Measurements from ENCODE around the gene EEF2K.

EEF2K gene

DNA sequence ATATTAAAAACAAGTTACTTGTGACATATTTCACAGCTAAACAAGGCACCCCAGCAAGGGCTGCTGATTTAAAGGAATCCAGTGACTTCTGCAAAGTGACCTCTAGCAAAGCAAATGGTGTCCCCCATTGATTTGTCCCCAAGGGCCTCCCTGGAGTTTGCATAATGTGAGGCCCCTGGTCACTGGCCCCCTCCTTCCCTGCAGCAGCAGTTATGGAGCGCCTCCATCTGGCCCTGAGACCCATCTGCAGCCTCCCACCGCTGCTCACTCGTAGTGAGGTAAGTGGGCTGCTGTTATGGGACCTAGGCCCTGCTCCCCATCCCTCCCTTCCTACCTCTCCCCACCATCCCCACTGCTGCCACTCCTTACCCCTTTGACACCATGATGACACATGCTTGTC is 19.6 kb upstream of the EEF2K start:
- H4K20me1 ChIP-seq (ENCODE audit: insufficient read depth, low read length, poor library complexity, severe bottlenecking) = no peaks in the 10 kb centered on the region
- H3F3A ChIP-seq (ENCODE audit: low read depth) = 0 out of 2 replicates have a peak, but pooled peaks cover 2% of the 10 kb centered on the region
- no peak overlapping the region for H3K9ac ChIP-seq (ENCODE audit: low read depth, low read length, poor library complexity, severe bottlenecking)
- H3K9me2 ChIP-seq (replicated peaks; ENCODE audit: low read depth, low read length) = no peaks in the 10 kb centered on the region
- TF ChIP-seq EZH2phosphoT487 (IDR thresholded peaks at IDR 0.05; ENCODE audit: borderline replicate concordance) = no peak
- TF ChIP-seq, protein P1, sequence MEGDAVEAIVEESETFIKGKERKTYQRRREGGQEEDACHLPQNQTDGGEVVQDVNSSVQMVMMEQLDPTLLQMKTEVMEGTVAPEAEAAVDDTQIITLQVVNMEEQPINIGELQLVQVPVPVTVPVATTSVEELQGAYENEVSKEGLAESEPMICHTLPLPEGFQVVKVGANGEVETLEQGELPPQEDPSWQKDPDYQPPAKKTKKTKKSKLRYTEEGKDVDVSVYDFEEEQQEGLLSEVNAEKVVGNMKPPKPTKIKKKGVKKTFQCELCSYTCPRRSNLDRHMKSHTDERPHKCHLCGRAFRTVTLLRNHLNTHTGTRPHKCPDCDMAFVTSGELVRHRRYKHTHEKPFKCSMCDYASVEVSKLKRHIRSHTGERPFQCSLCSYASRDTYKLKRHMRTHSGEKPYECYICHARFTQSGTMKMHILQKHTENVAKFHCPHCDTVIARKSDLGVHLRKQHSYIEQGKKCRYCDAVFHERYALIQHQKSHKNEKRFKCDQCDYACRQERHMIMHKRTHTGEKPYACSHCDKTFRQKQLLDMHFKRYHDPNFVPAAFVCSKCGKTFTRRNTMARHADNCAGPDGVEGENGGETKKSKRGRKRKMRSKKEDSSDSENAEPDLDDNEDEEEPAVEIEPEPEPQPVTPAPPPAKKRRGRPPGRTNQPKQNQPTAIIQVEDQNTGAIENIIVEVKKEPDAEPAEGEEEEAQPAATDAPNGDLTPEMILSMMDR (conservative IDR thresholded peaks at IDR 0.05; ENCODE audit: low read length) = peak; percentile 72
- no peaks in the 10 kb centered on the region for H3K36me3 ChIP-seq (ENCODE audit: insufficient read depth, low read length)
- no peak overlapping the region for H3K4me2 ChIP-seq (ENCODE audit: low read depth, low read length, poor library complexity, severe bottlenecking)
- H3K9me3 ChIP-seq (ENCODE audit: insufficient read depth, low read depth, low read length) = no peaks in the 10 kb centered on the region
- peaks cover 20% of the 10 kb centered on the region for H3K4me1 ChIP-seq (ENCODE audit: insufficient read depth, low read length, poor library complexity, severe bottlenecking)
- no peak overlapping the region for H2AFZ ChIP-seq (ENCODE audit: low read length)
- no peaks in the 10 kb centered on the region for H3K27me3 ChIP-seq (ENCODE audit: insufficient read depth, low read length, poor library complexity, severe bottlenecking)
- H3K79me2 ChIP-seq (ENCODE audit: insufficient read depth, low read length) = no peaks in the 10 kb centered on the region
- no peak overlapping the region for H3K4me3 ChIP-seq (ENCODE audit: low read length, poor library complexity, severe bottlenecking)

DNA sequence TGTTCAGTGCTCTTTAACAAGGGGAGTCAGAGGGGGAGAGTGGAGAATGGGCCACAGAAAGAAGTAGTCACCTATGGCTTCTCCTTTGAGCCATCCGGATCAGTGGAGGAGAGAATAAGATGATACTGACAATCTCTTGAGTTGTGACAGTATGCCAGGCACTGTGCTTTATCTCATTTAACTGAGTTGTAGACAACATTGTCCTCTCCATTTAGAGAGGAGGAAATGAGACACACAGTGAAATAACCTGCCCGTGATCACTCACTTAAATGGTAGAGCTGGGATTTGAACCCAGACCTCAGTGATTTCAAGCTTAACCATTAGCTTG is 17.8 kb upstream of the EEF2K start:
- no peaks in the 10 kb centered on the region for H3K9me3 ChIP-seq (ENCODE audit: insufficient read depth, low read depth, low read length)
- no peaks in the 10 kb centered on the region for H4K20me1 ChIP-seq (ENCODE audit: insufficient read depth, low read length, poor library complexity, severe bottlenecking)
- no peaks in the 10 kb centered on the region for H3K36me3 ChIP-seq (ENCODE audit: insufficient read depth, low read length)
- no peaks in the 10 kb centered on the region for H3K9me2 ChIP-seq (replicated peaks; ENCODE audit: low read depth, low read length)
- H3K4me3 ChIP-seq (ENCODE audit: low read length, poor library complexity, severe bottlenecking) = no peak overlapping the region
- no peaks in the 10 kb centered on the region for H3K79me2 ChIP-seq (ENCODE audit: insufficient read depth, low read length)
- H2AFZ ChIP-seq (ENCODE audit: low read length) = no peak overlapping the region
- peak overlapping the region; percentile 97 for H3K4me2 ChIP-seq (ENCODE audit: low read depth, low read length, poor library complexity, severe bottlenecking)
- H3K27me3 ChIP-seq (ENCODE audit: insufficient read depth, low read length, poor library complexity, severe bottlenecking) = no peaks in the 10 kb centered on the region
- H3F3A ChIP-seq (ENCODE audit: low read depth) = 0 out of 2 replicates have a peak, but pooled peaks cover 6% of the 10 kb centered on the region
- peaks cover 35% of the 10 kb centered on the region for H3K4me1 ChIP-seq (ENCODE audit: insufficient read depth, low read length, poor library complexity, severe bottlenecking)
- no peak overlapping the region for H3K9ac ChIP-seq (ENCODE audit: low read depth, low read length, poor library complexity, severe bottlenecking)
- TF ChIP-seq, protein P1 (conservative IDR thresholded peaks at IDR 0.05; ENCODE audit: low read length) = no peak
- TF ChIP-seq EZH2phosphoT487 (IDR thresholded peaks at IDR 0.05; ENCODE audit: borderline replicate concordance) = no peak

DNA sequence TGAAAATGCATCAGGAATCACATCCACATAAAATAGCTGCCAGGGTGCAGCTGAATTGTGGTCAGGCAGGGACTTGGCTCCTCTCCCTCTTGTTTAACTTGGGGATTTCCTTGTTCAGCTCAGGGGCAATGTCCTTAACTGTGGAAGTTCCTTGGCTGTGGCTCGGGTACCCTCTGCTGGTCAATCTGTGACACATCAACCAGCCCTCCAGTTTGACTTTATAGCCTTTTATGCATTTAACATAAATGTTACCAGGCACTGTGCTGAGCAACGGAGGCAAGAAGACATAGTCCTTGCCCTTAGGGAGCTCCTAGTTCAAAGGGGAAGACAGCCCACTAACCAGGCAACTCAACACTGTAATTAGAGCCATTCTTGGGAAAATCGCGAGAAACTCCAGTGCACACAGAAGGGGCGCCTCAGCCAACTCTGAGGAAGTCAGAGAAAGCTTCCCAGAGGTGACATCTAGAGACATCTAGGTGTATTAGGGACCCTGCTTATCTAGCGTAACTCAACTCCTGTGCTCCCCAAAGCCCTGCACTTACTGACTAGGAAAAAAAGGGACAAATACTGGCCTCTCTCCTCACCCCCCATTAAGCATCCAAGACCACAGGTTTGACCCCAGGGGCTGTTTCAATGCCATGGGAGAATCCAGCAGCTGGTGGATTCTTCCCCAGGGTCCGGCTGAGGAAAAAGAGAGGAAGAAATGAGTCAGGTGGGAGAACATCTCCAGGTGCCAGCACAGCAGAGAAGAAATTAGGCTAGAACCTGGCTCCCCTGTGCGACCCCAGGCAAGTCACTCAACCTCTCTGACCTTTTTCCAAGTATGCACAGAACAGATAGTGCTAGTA is 17.3 kb upstream of the EEF2K start:
- Histone ChIP-seq H3F3A (ENCODE audit: low read depth) (0 out of 2 replicates have a peak, but pooled peaks cover 6% of the 10 kb centered on the region), H4K20me1 (ENCODE audit: insufficient read depth, low read length, poor library complexity, severe bottlenecking) (no peaks in the 10 kb centered on the region), H3K27me3 (ENCODE audit: insufficient read depth, low read length, poor library complexity, severe bottlenecking) (no peaks in the 10 kb centered on the region), H3K9me3 (ENCODE audit: insufficient read depth, low read depth, low read length) (no peaks in the 10 kb centered on the region), H3K79me2 (ENCODE audit: insufficient read depth, low read length) (no peaks in the 10 kb centered on the region), H3K4me1 (ENCODE audit: insufficient read depth, low read length, poor library complexity, severe bottlenecking) (peaks cover 35% of the 10 kb centered on the region), H3K9ac (ENCODE audit: low read depth, low read length, poor library complexity, severe bottlenecking) (peak overlapping the region; percentile 90), H2AFZ (ENCODE audit: low read length) (no peak overlapping the region), H3K36me3 (ENCODE audit: insufficient read depth, low read length) (no peaks in the 10 kb centered on the region), H3K4me3 (ENCODE audit: low read length, poor library complexity, severe bottlenecking) (peak overlapping the region; percentile 80), H3K4me2 (ENCODE audit: low read depth, low read length, poor library complexity, severe bottlenecking) (peak overlapping the region; percentile 97), H3K9me2 (replicated peaks; ENCODE audit: low read depth, low read length) (no peaks in the 10 kb centered on the region)
- TF ChIP-seq EZH2phosphoT487 (IDR thresholded peaks at IDR 0.05; ENCODE audit: borderline replicate concordance) = no peak
- TF ChIP-seq, protein P1 (conservative IDR thresholded peaks at IDR 0.05; ENCODE audit: low read length) = peak; percentile 92
